ENCODE results near the gene NEIL3.

GRCh38 chr4:177369372-177369771, 59.7 kb downstream of the NEIL3 start:
- no peak for TF ChIP-seq CTCF (IDR thresholded peaks at IDR 0.05; ENCODE audit: low read length)
- no peak for TF ChIP-seq EZH2 (IDR thresholded peaks at IDR 0.05; ENCODE audit: borderline replicate concordance, low read length)
